Renal cortex interstitium (tissue), 11 donors: ENCODE data around the gene BIN2. TPM values are rescaled to one million over a fixed set of nuclear protein-coding genes. Genes with fewer than 3 reads are reported as not detected.
A peak's percentile ranks its signal among the peaks of the same experiment; 100 is the strongest.
"Not testable (repeated sequence)": the region's sequence is repeated elsewhere in the genome, so short reads cannot be mapped to it uniquely, and the experiment has no call there.

ENCODE experiments used
- DNase-seq, 11 donors: peaks; one replicate each; pipeline ENCODE4 v3.0.0-alpha.2; 2013; ENCODE audit warnings: low read depth in 9 of 11, low spot score in 4 of 11; ENCODE audit errors: extremely low read depth in 1 of 11
- polyA plus RNA-seq, 3 donors: library from polyadenylated mRNA; unstranded; fragments of 120-200 nt; gene quantifications; one replicate each; pipeline ENCODE4 v1.2.1, GENCODE V29; 2013; ENCODE audit not compliant: insufficient read length in 3 of 3

The BIN2 gene
- polyA plus RNA-seq, 3 donors = 2.3 to 3.9 (median 3.2) TPM

DNA sequence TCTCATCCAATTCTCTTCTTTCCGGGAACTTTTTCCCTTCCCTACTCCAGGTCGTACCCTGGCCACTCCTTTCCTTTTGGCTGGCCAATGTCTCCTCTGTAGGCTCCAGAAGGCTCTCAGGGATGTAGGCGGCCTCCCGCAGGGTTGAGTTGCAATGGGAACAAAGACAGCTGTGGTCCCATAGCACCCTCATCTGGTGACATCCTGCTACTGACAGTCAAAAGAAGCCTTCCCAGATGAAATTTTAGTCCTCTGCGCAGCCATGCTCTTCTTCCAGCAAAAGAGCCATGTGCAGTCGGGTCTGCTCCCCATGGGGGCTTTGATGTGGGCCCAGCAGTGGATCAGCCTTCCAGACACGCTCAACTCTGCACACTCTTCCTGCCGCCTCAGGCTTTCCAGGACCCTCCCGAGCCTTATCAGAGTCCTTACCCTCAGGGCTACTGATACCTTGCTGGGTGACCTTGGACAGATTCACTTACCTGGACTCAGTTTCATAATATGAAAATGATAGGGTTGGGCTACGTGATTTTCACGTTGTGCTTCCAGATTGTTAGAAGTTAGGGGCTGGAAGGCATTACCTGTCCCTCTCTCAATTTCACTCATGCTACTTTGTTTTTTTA lies 28.0 kb upstream of the BIN2 start:
- DNase-seq = peak in 4 of 11 donors; percentile 25 to 31 (median 27)

DNA sequence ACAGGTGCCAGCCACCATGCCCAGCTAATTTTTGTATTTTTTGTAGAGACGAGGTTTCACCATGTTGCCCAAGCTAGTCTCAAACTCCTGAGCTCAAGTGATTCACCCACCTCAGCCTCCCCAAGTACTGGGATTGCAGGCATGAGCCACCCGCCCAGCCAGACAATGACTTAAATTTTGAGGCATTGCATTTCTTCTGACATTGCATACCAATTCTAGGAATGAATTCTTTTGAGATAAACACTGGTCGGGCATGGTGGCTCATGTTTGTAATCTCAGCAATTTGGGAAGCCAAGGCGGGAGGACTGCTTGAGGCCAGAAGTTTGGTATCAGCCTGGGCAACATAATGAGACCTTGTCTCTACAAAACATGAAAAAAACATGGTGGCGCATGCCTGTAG lies 25.1 kb upstream of the BIN2 start:
- no peak for DNase-seq

DNA sequence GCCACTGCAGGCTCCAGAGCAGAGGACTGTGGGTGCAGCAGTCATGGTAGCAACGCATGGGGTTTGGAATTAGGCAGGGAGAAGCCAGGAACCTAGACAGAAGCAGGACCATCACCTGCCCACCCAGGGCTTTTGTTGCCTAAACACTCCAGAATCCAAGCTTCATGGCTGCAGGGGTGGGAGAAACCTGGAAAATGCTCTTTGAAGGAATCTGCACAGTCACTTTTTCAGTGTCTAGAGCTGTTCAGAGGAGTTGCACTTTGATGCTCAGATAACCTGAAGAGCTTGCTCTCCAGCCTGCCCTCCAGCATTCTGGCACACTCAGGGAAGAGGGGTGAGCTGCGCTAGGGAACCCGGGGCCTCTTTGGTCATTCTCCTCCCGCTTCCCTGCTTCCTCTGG lies 24.1 kb upstream of the BIN2 start:
- no peak for DNase-seq

DNA sequence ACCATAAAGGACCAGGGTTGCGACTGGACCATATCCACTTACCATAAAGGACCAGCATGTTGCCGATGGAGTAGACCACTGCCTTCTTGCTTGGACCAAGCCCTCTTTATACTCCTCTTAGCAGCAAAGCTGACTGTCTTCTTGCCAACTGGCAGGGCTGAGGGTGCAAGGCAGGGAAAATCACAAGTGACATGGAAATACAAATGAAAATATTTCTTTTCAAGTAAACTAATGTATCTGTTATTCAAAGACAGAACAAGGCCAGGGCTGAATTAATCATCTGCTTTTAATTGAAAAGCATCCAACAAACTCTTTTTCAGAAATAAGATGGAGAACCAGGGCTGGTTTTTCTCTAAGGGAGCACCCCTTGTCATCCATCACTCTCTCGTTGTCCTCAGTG lies 22.6 kb upstream of the BIN2 start, which contains the start of gene CELA1:
TSS of gene CELA1 (minus strand) at position 99 of the 400 bp plus-strand sequence. CDS start at position 58, 41 bp downstream.
- no peak for DNase-seq

DNA sequence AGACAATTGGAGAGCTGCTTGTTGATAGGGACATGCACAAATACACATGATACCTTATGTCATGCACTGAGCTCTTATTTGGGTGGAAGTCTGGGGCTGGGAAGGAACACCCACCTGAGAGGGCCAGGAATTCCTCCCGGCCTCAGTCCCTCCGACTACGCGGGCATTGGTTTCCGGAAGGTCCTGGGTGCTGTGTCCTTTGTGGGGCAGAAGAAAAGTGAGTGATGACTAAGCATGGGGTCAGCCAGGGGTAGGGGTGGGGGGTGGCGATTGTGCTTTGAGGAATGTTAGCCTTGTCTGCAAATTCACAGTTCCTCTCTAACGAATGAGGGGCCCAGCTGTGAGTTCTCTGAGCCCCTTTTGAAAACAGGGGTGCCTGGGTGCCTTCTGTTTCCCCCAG lies 21.7 kb upstream of the BIN2 start:
- no peak for DNase-seq

DNA sequence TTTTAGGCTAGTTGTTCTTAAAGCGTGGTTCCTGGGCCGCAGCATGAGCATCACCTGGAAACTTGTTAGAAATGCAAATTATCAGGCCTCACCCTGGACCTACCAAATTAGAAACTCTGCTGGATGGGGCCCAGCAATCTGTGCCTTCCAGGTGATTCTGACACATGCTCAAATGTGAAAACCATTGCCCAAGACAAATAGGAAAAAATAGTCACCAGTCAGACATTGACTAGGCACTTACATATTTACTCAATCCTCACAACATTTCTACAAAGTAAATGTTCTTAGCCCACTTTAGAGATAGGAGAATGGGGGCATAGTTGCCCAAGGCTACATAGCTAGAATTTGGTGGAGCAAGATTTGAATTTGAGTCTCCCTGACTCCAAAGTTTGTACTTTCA lies 19.2 kb upstream of the BIN2 start:
- no peak for DNase-seq

DNA sequence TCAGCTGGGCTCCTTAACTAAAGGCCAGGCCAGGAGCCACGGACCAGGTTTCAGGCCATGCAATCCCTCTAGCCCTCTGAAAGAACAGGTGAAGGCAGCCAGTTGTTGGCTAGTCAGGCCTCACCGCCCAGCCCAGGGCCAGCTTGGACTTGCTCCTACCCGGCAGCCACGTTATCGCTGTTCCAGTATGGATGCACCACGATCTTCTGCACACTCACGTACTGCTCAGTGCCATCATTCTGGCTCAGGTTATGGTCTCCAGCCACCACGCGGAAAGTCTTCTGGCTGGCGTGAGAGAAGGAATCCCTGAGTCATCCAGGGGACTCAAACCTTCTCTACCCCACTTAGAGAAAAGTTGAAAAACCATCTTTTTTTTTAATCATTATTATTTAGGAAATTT lies 18.4 kb upstream of the BIN2 start:
- no peak for DNase-seq

DNA sequence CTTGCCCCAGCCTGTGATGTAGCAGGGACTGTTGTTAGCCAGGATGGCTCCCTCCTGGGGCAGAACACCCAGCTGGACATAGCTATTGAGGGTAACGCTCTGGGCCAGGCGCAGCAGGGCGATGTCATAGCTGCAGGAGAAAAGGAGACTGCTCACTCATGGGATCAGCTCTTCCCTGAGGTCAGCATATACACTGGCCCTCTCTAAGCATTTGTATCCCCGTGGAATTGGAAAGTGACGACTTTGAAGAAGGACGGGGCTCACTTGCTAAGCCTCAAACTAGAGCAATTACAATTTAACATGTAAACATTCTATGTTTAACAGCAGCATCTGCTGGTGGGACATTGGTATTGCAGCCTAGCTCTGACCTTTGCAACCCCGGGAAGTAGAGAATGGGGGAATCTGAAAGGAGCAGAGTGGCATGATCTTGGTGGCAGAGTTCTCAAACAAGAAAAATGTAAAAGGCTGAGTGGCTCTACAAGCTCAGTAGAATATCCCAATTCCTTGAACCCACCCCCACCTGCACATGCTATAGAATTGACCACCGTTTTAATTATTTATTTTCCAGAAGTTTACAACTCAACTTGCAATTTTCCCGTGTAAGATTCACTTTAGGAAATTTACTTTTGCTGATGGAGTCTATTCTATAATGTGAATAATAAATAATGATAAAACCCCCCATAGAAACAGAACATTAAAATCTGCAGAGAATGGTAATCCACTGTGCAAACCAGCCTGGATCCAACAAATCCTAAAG lies 17.5 kb upstream of the BIN2 start:
- peak; percentile 44 to 77 (median 61) for DNase-seq

DNA sequence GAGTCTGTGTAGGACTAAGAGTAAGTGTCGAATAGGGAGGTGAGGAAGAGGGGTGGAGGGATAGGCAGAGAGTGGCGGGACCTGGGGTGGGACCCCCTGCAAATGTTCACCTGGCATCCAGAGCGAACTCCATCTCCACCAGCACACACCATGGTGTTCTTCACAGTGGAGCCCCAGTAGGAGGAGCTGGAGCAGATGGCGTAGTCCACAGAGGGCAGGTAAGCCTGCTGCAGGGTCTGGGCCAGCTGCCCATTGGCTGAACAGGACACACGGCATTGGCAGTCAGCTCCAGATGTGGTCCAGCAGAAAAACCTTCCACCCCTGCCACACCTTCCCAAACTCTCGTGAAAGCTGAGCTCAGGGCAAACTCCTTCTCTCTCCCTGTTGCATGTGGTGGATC lies 15.8 kb upstream of the BIN2 start:
- no peak for DNase-seq

DNA sequence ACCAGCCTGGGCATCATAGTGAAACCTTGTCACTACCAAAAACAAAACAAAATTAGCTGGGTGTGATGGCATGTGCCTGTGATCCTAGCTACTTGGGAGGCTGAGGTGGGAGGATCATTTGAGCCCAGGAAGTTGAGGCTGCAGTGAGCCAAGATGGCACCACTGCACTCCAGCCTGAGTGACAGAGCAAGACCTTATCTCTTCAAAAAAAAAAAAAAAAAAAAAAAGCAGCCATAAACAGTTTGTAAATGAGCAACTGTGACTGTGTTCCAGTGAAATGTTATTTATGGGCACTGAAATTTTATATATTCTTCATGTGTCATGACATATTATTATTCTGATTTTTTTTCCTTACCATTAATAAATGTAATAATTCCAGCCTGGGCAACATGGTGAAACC lies 13.4 kb upstream of the BIN2 start:
- not testable (repeated sequence) for DNase-seq

DNA sequence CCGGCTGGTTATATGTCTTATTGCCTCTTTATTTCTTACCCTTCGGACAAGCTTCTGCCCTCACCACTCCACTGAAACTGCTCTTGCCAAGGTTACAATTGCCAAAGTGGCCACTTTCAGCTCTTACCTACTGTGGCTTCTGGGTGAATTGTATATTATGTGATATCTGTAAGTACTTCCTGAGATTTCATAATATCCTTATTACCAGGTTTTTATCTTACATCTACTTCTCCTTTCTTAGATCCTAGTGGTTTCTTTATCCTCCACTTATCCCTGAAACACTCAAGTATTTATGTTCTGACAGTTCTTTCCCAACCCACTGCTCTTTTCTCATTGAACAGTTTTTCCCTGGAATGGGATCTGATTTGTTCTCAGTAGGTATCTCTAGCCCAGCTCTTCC lies 12.0 kb upstream of the BIN2 start:
- no peak for DNase-seq

DNA sequence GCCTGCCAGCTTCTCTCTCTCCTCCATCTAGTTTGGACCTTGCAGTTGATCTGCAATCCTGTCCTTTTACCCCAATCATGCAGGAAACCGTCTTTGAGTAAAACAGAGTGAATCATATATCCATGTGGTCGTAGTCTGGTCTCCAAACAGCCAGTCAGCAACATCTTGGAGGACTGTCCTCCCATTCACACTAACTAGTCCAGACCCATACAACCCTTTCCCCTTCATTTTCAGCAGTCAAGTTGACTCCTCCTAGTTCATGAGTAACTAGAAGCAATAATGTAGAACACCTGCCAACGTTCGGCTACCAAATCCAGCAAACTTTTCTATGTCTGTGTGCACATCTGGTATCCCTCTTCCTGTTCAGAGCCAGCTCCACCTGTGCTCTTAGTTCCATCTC lies 10.8 kb upstream of the BIN2 start:
- DNase-seq = no peak

DNA sequence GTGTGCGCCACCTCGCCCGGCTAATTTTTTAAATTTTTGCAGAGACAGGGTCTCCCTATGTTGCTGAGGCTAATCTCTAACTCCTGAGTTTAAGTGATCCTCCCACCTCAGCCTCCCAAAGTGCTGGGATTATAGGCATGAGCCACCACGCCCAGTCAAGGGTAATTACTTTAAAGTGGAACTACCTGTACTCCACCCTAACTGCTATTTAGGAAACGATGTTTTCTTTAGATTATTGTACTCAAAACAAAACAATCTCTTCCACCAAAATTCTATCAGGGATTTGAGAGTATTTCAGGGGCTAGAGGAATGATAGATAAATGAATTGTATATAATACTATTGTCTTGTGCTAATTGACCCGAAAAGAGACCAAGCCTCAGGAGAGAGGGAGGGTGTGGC lies 9.6 kb upstream of the BIN2 start:
- DNase-seq = no peak

DNA sequence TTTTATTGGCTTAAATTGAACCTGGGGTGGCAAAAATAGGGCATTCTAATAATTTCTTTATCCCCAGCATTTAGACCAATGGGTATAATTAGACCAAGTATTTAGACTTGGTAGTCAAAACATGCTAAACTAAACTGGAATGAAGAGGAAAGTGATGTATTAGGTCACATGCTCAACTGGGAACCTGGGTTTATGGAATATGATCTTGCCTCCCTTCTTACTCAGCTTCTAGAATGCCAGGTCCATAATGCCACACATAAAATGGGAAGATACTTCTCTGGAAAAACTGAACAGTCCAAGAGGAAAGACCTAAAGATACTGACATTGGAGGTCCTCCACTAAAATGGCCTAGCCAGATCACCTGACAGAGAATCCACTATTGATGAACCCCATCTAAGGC lies 6.2 kb upstream of the BIN2 start:
- no peak for DNase-seq

DNA sequence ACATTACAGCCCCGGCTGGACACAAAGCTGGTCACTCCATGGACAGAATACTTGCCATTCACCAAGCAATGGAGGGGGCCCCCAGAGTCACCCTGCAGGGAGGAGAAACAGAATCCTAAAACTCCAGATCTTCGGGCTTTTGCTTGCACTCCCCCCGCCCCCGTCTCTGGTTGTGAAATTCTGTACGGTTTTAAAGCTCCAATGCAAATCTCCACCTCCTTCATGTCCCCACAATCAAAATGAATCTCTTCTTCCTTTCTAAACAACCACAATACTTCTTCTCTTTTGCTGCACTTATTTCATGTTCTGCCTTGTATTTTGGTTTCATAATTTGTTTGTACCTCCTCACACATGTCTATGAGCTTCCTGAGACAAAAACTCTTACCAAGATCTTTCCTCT lies 5.8 kb upstream of the BIN2 start:
- DNase-seq = no peak

DNA sequence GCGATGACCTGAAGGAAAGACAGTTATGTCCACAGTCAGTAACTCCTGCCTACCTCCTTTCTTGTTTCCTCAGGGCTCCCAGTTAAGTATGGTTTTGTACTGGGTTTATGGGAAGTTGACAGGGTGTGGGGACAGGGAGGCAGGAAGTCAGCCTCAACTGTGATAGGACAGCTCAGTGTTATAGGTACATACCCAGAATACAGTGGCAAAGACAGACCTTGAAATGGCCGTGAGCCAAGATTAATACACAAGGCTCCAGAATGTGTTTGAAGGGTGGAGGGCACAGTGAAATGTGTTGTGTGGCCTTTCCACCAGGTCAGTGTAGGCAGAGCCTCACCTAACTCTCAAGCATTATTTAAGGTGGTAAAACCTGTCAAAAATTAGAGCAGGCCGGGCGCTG lies 4.6 kb upstream of the BIN2 start:
- DNase-seq = no peak

DNA sequence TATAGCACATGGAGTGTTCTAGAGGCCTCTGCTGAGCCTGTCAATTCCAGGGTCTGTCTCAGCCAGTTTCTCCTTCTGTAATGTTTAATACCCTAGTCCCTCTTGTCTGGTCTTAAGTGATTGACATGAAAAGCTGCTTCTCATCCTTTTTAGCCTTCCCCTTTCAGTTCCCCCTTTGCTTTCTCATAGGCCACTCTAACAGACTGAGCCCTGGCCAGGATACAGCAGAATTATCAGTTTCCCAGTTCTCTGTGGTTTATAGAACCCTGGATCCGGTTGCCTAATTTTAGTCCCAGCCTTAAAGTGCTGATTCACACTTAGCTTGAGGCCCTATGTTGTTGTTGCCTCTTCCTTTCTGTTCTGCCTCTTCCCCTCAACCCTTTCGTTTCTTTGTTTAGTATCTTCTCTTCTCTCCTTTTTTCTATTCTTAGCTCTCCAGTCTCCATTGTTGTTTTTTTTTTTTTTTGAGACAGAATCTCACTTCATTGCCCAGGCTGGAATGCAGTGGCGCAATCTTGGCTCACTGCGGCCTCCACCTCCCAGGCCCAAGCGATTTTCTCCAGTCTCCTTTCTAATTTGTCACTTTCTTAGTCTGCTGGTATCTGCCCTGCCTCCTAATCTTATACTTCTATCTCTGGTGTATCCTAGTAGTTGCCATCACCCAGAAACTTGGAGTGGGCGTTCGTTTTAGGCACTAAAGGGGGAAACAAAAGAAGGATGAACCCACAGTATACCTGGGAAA lies 2.9 kb upstream of the BIN2 start:
- DNase-seq = no peak

DNA sequence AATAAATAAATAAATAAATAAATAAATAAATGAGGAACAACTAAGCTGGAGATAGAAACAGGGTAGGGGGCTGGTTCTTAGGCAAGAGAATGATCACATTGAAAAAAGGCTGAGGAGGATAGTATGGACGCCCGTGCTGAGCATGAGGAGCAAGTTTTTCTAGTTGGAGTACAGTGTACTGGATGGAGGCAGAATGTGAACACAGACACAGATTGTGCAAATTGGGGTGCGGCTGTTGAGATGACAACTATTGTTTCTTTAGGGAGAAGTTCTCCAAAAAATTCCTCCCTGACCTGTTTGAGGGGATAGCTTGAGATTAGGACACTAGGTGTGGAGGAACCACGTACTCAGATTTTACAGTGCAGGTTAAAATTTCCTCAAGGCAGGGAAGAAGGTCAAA lies 979 bp upstream of the BIN2 start:
- no peak for DNase-seq

DNA sequence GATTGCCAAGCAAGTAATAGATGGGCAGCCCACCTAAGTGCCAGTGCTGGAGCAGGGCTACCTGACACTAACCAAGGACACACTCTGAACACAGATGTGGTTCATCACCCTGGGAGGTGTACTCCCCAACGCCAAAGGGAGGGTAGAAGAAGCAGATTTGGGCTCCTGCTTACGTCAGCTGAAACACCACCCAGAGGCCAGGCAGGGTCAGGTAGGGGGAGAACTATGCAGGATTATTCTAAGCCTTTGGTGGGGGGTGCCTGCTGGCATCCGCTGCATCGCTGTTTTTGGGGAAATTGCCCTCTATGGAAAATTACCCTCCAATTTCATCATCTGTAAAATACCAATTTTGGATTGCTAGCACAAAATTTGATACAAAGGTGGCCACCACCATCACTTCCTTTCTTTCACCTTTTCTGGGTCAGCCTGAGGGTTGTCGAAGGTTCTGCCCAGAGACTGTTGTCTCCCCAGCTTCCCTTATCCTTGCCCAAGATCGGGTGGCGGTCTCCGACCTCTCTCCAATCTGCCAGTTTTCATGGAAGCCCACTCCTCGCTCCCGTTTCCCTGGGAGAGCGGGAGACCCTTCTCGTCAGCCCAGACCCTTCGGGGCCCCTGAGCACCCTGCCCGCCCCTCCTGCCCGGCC lies 535 bp downstream of the BIN2 start:
- no peak for DNase-seq

DNA sequence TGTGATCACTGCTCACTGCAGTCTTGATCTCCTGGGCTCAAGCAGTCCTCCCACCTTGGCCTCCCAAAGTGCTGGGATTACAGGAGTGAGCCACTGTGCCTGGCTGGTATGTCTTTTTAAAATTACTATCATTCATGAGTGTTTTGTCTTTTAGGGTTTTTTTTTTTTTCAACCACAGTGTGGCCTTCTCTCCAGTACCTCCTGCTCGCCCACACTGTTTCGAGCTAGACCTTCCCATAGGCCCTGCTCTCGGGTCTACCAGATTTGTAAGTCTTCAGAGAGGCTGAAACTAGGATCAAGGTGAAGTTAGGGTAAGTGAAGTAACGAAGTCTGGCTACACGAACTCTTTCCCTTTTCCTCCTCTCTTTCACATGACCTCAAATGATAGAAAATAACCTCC lies 1.5 kb downstream of the BIN2 start:
- no peak for DNase-seq
